Stimulated activated CD4-positive, alpha-beta T cell treated with anti-CD3 and anti-CD28 coated beads, Interleukin-15, amount 100 ng/mL, for 1 hour (primary cell): ENCODE results near the gene PTPRD.
"Not testable (repeated sequence)": the region's sequence is repeated elsewhere in the genome, so short reads cannot be mapped to it uniquely, and the experiment has no call there.

Experiments
- DNase-seq, 2 donors: peaks; one replicate each; pipeline ENCODE4 v3.0.0-alpha.2; 2020; ENCODE audit warnings: low read depth in 1 of 2, low spot score in 1 of 2

The PTPRD gene

DNA sequence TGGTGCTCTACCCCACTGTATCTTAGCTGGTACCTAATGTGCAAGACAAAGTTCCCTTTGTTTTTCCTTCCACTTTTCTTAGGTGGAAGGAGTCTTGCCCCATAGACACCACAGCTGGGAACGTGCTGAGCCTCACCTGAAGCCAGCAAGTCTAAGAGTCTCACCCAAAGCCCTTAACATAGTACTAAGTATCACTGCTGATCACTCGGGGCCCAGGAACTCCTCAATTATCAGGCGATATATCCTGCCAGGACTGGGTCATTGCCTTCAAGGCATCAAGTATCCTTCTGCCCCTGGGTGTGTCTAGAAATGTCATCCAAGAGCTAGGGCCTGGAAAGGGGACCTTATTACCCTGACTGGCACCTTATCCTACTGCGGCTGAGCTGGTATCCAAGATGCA lies 123.9 kb downstream of the PTPRD start:
- no peak for DNase-seq

DNA sequence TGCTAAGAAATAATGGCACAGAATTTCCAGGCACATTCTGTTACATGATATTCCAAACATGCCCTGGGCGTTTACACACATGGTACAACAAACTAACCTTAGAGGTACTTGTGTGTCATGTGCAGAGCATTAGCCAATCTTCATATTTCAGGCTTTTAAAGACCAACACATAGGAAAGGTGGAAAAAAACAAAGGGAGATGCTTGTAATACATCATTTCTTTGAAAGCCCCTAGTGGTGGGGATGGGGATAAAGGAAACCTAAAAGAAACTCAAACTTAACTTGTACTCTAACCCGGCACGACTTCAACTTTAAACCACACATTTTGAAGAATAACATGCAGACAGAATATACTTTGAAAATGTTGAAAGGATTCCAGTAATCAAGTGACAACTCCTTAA lies 133.6 kb downstream of the PTPRD start:
- DNase-seq: no peak

DNA sequence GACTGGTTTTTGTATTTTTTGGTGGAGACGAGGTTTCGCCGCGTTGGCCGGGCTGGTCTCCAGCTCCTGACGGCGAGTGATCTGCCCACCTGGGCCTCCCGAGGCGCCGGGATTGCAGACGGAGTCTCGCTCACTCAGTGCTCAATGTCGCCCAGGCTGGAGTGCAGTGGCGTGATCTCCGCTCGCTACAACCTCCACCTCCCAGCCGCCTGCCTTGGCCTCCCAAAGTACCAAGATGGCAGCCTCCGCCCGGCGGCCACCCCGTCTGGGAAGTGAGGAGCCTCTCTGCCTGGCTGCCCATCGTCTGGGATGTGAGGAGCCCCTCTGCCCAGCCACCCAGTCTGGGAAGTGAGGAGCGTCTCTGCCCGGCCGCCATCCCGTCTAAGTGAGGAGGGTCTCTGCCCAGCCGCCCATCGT lies 163.6 kb downstream of the PTPRD start:
- DNase-seq: not testable (repeated sequence)

DNA sequence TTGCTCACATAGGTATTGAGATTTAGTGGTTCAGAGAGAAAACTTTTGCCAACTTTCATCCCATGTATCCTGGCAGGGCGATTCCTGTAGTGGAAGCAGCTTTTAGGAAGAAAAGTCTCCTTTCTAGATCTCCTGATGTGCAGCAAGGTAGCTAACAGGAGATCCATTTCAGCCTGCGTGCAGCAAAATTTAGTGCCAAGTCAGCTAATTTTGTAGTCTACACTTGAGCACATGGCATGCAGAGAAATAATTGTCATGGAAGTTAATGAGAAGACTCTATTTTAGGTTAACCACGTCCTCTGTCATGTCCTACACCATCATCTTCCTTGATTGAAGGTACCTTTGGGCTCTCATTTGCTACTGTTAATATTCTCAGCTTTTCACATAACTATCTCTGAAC lies 165.8 kb downstream of the PTPRD start:
- no peak for DNase-seq

DNA sequence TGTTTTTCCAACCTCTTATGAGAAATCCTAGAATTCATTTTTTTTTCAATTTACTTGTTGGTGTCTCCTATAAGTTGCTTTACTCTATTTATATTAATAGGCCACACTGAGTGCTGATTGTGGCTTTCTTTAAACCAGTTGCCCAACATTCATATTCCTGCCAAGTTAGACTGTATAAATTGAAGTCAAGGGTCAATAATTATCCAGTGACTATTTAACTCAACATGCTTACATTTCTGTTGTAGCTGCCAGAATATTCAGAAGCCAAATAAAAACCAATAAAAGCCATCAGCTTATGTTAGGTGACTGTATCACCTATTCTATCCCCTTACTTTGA lies 169.0 kb downstream of the PTPRD start:
- DNase-seq: no peak

DNA sequence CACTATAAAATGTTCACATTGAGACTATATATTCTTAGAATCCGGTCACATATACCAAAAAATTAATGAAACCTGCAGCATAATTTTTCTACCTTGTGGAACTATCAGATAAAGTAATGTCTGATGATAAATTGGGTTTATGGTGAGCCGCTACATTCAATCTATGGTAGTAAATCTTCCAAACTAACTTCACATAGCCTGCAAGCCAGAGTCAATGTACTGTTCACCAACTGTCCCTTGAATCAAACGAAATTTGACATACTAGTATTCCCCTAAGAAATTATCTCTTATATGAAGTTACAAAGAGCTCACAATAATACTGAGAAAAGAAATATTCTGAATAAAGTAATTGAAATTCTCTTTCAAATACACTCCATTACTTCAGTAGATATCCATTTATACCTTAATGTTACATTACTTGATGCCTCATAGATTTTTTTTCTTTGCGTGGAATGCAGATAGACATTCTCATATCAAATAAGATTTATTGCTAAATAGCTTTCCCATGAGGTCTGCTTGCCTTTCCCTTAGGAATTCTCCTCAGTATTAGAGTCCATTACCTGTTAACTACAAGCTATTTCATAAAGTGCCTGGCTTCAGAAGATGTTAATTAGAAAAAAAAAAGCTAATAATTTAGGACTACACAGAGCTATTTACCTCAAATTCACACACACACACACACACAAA lies 169.5 kb downstream of the PTPRD start:
- DNase-seq: no peak

DNA sequence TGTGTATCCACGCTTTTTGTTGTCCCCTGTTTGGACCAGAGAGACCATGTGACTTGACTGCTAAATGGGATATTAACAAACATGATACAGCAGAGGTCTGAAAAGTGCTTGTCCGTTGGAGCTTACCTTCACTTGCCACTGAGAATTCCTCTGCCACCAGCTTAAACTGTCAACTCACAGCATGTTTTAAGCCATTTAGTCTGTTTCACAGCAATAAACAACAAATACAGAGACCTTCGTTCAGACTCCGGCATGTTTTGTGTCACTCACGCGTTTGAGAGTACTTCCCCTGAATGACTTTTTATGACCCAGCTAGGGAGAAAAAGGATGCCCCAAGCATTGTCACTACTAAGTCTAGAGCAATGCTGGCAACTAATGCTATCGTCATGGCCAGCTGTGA lies 173.8 kb downstream of the PTPRD start:
- no peak for DNase-seq

DNA sequence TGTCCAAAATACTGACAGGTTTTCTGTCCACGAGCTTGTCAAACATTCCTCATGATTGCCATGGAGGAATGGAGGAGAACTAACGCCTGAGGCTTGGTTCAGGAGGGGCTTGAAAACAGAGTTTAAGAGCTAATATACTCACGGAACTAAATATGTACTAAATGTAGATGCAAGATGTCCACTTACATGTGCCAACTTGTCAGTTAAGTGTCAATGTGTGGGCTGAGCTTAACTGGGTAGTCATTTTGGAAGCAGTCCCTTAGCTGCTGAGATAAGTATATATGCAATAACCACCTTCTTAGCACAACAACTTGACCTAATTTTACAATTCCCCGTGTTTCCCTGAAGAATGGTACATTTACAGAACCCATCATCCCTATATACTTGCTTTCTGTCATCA lies 176.0 kb downstream of the PTPRD start:
- no peak for DNase-seq

DNA sequence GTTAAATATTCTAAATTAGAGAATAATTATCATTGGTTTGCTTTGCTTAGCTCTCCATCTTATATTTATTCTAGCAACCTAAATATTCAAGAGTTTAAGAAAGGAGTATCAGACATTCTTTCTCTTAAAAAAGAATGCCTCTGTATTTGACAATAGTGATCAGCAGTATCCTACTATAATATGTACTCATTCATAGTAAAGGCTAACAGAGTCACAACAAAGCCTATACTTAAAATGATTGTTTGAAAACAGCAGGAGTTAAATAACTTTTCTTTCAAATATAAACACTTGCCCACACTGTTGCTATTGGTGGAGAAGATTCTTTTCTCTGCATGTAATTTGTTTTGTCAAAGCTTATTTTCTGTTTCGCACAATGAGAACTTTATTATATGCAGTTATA lies 178.4 kb downstream of the PTPRD start:
- no peak for DNase-seq

DNA sequence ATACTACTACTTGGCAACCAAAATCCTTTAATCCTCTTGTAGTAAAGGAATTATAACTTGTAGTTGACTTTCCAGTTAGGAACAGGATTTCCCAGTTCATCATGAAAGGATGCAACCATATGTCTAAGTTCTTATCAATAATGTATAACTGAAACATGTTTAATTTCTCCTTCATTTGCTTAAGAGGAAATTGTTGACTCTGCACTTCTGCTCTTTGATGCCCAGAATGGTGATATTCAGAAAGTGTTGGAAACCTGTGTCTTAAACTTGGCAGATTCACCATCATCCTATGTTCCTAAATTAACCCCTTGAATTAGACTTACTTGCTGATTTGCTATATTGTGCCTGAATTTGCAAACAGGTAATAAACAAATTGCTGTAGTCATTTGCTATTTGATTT lies 201.5 kb downstream of the PTPRD start:
- DNase-seq: no peak

DNA sequence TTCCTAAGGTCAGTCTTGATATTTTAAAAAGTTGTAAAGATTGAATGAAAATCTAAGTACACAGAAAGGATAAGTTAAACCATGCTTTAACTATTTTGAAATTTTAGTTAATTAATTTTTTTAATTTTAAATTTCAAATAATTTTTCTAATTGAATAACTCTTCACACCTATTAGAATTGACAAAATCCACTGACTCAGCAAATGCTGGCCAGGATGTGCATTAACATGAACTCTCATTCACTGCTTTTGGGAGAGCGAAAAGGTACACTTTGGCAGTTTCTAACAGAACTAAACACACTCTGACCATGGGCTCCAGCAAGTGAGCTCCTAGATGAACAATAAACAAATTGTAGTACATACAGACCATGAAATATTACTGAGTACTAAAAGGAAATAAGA lies 209.5 kb downstream of the PTPRD start:
- no peak for DNase-seq

DNA sequence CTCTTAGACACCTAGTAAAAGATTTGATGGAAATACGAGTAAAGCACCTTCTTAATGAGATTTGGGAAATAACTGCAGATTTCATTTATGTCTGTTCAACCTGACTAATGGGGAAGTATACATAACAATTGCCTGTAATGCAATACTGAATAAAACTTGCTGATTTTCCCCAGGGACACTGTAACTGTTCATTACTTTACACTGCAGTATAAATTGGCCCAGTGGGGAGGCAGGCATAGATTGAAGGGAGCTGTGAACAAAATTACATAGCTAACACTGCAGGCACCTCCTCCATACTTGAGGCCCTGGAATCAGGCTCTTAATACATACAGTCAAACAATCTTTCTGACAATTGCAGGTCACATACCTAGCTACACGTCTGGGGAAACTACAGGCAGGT lies 216.2 kb downstream of the PTPRD start:
- DNase-seq: no peak

DNA sequence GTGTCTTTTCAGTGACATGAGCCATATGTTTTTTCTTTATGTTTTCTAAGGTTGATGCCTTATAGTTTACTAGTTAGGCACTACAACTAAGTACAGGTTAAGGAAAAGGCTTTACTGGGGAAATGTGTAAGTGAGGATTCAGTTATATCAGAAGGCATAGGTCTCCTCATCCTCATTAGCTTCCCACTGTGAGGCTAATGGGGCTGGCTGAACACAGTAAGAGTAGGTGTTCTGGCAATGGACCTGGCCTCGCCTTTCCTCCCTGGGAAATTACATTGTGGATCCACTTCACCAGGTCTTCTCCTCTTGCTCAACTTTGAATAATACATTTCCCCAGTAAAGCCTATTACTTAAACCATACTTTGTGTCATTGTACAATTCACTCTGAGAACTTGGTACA lies 225.5 kb downstream of the PTPRD start:
- no peak for DNase-seq

DNA sequence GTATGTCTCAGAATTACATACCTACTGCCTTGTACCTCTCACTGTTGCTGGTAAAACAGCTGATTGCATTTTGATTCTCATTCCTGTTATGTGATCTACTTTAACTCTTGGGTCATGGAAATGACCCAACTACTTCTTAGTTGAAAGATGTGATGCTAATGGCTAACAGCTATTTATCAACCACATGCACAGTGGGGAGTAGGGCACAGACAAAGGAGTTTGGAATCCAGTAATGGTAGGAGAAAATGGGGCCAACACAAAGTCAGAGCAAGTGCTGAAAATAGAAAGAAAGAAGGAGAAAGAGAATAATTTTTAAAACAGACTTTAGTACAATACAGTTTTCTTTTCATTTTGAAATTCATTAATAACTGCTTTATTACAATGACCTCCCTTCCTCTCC lies 241.0 kb downstream of the PTPRD start:
- DNase-seq: no peak

DNA sequence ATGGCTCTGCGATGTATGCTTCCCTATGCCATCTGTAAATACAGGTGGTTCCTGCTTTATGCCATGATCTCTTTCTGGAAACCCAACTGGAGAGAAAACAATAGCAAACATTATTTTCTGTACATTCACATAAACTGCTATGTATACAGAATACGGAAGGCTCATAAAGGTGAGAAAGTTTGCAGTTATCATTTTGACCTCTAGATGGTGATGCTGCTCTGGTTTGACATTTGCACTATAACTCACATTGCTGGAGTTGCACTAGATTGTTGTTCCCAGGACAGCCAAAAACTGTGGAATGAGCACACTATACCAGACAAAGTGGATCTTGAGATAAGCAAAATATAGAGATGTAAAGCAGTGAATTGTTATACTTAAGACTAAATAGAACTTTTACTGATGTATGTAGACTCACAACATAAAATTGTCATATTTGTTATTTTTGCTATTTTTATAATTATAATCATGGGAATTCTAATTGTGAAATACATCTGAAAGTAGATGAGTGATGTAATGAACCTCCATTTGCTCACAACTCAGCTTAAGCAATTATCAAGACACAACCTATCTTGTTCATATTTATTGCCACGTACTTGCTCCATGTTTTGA lies 246.5 kb downstream of the PTPRD start:
- no peak for DNase-seq

DNA sequence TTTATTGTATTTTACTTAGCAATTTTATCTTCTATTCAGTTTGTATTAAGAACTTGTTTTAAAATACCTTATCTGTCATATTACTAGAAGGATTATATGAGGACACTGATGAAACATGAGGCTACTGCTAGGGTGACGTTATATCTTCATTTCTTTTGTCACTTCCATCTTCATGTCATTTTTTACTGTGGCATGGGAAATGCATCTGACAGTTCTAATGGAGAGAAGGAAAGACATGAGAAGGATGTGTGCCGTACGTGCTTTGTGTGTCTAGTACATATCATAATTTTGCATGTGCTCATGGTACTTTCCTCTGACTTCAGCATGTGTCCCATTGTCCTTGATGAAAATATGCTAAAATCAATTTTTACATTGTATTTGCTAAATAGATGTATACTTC lies 258.2 kb downstream of the PTPRD start:
- no peak for DNase-seq

DNA sequence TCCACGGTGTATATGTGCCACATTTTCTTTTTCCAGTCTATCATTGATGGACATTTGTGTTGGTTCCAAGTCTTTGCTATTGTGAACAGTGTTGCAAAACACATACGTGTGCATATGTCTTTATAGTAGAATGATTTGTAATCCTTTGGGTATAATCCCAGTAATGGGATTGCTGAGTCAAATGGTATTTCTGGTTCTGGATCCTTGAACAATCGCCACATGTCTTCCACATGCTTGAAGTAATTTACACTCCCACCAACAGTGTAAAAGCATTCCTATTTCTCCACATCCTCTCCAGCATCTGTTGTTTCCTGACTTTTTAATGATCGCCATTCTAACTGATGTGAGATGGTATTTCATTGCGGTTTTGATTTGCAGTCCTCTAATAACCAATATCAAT lies 267.2 kb downstream of the PTPRD start:
- DNase-seq: not testable (repeated sequence)

DNA sequence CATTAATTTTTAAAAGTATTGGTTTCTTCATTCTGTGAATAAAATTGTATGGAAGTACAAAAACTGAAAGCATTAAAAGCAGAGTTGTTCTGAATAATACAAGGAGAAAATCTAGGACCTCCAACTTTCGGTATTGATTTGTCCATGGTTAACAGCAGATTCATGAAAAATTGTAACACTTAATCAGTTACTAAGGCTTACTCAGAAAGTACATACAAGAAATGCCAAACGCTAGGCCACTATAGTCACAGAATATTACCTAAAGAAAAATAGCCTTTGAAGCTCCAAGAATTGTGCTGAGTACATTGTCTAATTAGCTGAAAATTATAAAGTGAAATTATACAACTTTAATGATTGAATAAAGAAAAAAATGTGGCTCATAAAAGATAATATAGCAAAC lies 271.7 kb downstream of the PTPRD start:
- DNase-seq: no peak

DNA sequence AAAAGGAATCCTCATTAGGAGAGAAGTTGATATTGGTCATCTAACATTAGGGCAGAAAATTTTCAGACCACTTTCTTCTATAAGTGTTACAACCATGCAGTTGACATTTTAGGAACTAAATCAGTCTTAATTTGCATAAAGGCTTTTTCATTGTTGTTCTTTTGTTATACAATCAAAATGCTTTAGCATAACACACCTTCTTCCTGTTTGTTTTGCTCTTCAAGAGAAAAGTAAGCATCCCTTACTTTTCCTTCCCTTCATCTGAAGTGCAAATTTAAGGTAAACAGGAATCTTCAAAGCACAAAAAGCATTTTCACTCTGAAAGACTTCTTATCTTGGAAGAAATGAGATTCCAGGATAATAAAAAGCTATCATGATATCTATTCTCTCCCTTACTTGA lies 273.6 kb downstream of the PTPRD start:
- no peak for DNase-seq

DNA sequence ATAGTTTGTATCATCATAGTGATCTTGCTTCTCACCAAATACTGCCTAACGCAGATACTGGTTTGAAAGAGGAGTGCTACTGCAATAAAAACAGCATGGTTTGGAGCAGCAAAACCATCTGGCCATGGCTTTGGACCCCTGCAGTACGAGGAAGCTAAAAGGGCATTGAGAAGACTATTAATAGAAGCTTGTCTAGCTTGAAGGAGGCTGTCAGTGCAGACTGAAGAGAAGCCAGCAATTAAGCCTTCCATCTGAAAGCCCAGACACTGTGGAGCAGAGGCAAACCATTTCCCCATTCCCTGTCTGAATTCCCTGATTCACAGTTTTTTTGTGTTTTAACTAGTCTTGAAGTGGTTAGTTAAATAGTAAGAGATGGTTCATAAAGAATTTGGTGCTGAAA lies 281.6 kb downstream of the PTPRD start:
- DNase-seq: no peak

DNA sequence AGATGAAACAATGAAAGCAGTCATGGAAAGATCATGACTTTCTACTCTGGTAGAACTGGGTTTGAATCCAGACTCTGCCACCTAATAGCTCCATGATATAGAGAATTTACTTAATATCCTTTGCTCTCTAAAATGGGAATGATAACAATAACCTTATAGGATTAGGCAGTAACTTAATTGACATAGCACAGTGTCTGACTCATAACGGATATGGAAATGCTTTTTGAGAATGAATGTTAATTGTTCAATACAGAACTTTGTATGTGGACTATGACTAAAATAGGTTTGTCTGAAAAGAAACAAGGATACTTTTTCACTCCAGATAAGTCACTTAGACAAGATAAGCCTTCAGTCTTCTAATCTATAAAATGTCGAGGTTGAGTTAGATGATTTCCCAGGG lies 330.7 kb downstream of the PTPRD start:
- no peak for DNase-seq

DNA sequence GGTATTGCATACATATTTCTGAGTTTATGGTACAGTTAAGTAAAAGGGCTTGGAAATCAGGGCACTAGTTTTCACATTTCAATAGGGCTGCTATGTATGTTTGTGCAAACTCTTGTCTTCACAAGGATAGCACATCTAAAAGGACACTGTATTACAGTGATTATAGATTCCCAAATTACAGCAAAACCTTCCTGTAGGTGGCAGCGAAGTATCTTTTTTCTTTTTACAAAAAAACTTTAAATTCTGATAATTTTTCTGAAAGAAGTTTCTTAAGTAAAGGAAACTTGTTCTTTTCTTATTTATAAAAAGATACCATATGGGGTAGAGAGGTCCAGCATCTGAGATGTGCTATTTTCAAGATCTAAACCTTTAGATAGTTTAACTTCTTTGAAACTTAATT lies 337.8 kb downstream of the PTPRD start:
- DNase-seq: no peak

DNA sequence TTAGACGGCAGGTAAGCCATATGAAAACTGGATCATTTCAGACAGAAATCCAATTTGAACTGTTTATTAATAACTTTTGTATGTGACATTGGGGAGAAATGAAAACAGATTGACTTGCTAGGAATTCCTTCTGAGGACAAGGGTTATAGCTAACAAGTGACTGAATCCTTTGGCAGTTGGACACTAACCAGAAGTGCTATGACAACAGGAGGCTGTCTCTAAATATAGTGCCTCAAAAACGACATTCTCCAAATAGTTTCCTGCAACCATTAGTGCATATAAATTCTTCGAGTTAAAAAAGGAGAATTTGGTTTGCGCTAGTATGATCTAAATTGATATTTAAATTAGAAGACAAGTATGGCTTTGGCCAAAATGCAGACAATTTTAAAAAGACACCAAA lies 338.6 kb downstream of the PTPRD start:
- DNase-seq: no peak
